ENCODE data around the gene SDCBP2.

The SDCBP2 gene

DNA sequence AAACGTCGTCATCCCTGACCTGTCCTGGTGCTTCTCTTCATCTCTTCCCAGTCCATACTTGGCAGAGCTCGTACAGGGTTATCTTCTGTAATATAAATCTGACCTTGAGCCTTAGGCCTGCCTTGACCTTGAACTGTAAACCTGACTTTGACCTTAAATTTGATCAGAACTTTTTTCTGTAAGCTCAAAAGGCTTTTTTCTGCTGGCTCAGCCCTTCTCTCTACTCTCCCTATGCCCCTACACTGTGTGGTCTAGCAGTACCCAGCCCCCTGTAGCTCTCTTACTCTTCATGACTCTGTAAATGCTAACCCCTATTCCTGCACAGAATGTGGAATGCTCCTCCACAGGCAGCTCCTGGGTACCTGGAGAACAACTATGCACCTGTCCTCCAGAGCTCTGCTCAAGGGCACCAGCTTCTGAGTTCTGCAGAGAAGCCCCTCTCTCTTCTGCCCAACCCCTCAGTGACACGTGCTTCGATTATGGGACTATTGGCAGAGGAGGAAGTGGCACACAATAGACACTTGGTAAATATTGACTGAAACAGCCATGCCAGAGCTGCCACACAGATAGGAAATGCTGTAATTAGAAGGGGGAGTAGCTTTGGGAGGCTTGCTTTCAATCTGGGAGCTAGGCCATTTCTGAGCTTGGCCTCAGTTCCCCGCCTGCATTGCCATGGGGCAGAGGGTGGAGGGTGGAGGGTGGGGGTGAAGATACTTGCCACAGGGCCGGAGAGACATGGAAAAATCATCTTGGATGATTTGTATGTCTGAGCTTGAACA lies 47.5 kb downstream of the SDCBP2 start:
- no peak for TF ChIP-seq CTCF (IDR thresholded peaks at IDR 0.05; ENCODE audit: extremely low read depth, missing control alignments)

GRCh38 chr20:1280195-1281102 lies 48.5 kb downstream of the SDCBP2 start:
- no peak for TF ChIP-seq CTCF (IDR thresholded peaks at IDR 0.05; ENCODE audit: extremely low read depth, missing control alignments)
- DNase-seq (ENCODE audit: low spot score): no peak

More for the DNA sequence above, 47.5 kb downstream of the SDCBP2 start:
- no peak for DNase-seq (ENCODE audit: low spot score)

- DNase-seq (ENCODE audit: low spot score): no peak
- no peak for TF ChIP-seq CTCF (IDR thresholded peaks at IDR 0.05; ENCODE audit: extremely low read depth, missing control alignments)
Measured at GRCh38 chr20:1278993-1279392, 49.9 kb downstream of the SDCBP2 start.

- no peak for DNase-seq (ENCODE audit: low spot score)
- TF ChIP-seq CTCF (IDR thresholded peaks at IDR 0.05; ENCODE audit: extremely low read depth, missing control alignments): no peak
Measured at GRCh38 chr20:1277529-1278322, 51.2 kb downstream of the SDCBP2 start.

- TF ChIP-seq CTCF (IDR thresholded peaks at IDR 0.05; ENCODE audit: extremely low read depth, missing control alignments): no peak
- DNase-seq (ENCODE audit: low spot score): no peak
Measured at GRCh38 chr20:1275919-1276318, 53.0 kb downstream of the SDCBP2 start.

DNA sequence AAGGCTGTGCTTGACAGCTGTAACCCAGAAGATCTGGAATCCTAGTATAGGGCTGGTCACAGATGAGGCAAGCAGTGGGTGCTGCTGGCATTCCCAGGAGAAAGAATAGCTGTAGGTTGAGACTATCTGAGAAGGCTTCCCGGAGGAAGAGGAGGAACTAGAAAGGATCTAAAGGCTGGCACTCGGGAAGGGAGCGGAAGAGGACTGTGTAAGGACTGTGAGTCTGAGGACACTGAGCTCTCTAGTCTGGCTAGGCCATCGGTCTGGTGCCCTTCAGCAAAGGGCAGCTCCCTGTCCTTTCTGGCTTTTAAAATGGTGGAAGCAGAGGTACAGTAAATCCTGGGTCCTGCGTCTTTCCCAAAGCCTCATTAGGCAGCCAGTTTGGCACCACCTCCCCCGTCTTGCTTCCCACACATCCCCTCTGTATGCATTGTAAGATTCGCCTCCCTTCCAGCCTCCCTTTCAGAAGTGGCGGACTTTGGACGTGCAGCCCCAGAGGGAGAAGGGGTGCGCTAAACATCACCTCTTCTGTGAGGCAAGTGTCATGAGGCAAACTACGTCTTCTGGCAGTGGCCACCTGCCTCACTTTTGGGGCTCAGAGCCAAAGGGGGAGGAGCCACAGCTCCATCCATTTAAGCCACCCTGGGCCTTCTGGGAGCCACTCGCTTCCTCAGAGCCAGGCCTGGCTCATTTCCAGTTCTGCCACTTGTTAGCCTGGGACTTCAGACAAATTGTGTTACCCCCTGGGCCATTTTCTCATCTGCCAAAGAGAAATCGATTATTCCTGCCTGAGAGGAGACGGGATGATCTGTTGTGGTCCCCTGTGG lies 54.2 kb downstream of the SDCBP2 start:
- no peak for DNase-seq (ENCODE audit: low spot score)
- TF ChIP-seq CTCF (IDR thresholded peaks at IDR 0.05; ENCODE audit: extremely low read depth, missing control alignments): no peak
